Measurements from ENCODE around the gene ANKS1B.
"Not testable (repeated sequence)": the region's sequence is repeated elsewhere in the genome, so short reads cannot be mapped to it uniquely, and the experiment has no call there.

The ANKS1B gene

DNA sequence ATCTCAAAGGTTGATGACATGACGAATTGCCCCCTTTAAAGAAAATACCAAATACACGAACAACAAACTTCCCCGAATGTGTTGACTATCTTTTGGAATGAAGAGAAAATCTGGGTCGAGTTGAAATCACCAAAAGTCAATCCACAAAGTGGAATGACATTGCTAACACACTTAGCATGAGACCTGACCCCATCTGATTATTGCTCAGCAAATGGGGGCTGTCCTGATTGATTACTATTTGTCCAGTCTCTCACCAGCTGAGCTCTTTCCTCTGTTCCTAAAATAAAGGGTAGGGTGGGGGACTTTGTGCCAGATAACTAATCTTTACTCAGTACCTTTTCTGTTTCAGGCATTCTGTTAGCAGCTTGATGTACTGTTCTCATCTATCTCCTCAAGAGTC lies 1116.2 kb downstream of the ANKS1B start:
- DNase-seq (ENCODE audit: low read depth) = no peak

DNA sequence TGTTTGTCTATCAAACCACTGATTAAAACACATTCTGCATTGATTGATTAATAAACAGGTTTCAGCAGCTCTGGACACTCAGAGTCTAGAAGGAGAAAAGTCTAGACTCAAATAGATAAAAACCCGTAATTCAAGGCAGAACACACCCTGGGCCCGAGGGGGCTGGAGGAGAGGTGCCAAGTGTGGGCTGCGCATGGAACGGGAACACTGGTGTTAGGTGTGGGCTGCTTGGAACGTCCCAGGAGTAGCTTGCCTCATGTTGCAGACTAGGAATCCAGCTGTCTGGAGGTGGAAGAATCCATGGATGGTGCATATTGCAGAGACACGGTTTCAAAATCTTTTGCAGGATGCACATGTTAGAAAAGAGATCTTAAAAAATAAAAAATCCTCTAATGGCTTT lies 1116.7 kb downstream of the ANKS1B start:
- DNase-seq (ENCODE audit: low read depth) = no peak

GRCh38 chr12:98864363-98864762 lies 1120.4 kb downstream of the ANKS1B start:
- DNase-seq (ENCODE audit: low read depth) = no peak

DNA sequence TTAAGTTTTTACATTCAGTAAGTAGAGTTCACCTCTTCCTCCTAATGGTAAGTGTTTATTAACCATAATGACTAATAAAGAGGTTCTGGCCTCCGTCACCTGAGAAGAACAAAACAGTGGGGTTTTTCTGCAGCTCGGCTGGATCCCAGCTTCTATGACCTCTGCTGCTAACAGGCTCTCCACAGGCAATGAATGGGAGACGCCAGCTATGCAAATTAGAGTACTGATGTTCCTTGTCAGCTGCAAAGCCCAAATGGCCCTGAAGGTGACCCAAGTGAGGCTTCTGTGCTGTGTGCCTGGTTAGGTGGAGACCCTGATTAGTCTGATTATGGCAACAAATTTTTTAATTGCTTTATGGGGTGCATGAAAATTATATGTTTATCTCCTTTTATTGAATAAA lies 1121.6 kb downstream of the ANKS1B start:
- no peak for DNase-seq (ENCODE audit: low read depth)

- DNase-seq (ENCODE audit: low read depth) = no peak
Observed at GRCh38 chr12:98861251-98861650, 1123.5 kb downstream of the ANKS1B start.

DNA sequence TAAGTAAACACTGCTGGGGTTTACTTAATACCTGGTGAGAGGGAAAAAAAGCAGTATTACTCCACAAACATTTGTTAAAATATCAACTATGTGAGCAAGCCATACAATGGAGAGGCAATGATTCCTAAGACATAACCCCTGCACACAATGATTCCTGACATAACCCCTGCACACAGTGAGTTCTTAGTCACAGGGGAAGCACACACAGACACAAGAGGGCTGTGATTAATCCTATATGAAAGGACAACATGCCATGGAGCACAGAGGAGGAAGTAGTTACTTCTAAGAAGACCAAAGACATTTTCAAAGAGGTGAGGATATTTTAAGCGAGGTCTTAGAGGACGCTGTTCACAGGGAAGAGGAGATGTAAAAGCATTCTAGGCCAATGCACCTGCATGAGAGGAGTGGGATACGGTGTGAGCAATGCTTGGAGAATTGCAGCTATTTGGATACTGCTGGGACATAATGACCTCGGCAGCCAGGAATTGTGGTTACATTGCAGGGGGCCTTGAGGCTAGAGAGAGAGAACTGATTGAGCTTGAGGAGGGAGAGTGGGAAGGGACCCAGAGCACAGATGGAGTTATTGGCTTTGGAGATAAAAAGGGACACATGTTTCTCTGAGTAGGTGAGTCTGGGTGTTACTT lies 1127.7 kb downstream of the ANKS1B start:
- no peak for DNase-seq (ENCODE audit: low read depth)

GRCh38 chr12:98852181-98852580 lies 1132.6 kb downstream of the ANKS1B start:
- DNase-seq (ENCODE audit: low read depth) = no peak

DNA sequence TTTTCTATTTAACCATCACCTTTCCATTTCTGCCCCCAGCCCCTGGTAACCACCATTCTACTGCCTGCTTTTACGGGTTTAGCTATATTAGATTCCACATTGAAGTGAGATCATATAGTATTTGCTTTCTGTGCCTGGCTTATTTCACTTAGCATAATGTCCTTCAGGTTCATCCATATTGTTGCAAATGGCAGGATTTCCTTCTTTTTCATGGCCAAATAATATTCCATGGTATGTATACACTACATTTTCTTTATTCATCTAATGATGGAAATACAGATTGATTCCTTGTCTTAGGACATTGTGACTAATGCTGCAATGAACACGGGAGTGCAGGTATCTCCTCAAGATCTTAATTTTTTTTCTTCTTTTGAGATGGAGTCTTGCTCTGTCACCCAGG lies 1137.5 kb downstream of the ANKS1B start:
- DNase-seq (ENCODE audit: low read depth) = no peak

- no peak for DNase-seq (ENCODE audit: low read depth)
Observed at GRCh38 chr12:98845957-98846356, 1138.8 kb downstream of the ANKS1B start.

DNA sequence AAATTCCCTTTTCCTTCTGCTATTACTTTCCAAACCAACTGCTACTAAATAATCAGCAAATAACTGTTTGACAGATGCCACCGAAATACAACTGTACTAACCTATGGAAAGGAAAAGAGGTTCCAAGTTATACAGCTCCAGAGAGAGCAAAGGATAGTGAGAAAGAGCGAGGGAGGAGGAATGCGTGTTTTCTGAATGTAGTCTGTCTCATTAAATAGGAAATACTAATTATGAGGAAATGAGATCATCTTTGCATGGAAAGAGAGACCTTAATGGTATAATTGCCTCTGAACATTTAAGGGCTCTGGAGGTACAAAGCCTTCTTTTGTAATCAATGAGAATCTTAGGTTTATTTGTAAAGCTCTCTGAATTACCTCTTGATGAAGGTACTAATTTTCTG lies 1144.4 kb downstream of the ANKS1B start:
- DNase-seq (ENCODE audit: low read depth) = no peak

- no peak for DNase-seq (ENCODE audit: low read depth)
Observed at GRCh38 chr12:98838231-98838647, 1146.5 kb downstream of the ANKS1B start.

DNA sequence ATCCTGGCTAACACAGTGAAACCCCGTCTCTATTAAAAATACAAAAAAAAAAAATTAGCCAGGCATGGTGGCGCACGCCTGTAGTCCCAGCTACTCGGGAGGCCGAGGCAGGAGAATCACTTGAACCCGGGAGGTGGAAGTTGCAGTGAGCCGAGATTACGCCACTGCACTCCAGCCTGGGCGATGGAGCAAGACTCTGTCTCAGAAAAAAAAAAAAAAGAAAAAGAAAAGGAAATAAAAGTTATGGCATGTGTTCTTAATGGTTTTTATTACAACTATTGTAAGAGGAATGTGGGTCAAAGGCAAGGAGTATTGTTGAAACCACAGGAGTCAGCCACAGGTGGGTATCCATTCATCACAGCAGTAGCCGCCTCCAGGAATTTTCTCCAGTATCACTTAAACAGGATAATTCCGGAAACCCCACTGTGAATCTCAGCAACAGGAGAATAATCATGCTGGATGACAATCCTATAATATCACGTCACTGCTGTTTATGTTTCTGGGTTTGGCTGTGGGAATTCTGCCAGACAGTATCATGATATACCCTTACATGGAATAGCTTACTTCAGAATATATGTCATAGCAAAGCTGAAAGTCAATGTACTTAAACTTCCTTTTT lies 1147.5 kb downstream of the ANKS1B start:
- not testable (repeated sequence) for DNase-seq (ENCODE audit: low read depth)

DNA sequence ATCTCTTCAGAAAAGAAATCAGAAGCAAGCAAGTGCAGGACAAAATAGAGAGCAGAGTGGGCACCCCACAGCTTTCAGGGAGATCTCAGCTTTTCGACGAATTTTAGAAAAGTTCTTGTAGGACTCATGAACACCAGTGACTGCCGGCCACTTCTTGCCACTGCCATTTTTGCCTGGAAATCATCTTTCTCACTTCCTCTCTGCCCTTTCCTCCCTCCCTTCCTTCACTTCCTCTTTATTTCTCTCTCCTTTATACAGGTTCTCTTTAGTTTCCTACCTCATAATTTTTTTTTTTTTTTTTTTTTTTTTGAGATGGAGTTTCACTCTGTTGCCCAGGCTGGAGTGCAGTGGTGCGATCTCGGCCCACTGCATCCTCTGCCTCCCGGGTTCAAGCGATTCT lies 1154.1 kb downstream of the ANKS1B start:
- no peak for DNase-seq (ENCODE audit: low read depth)

GRCh38 chr12:98828802-98829600 lies 1155.7 kb downstream of the ANKS1B start:
- no peak for DNase-seq (ENCODE audit: low read depth)

DNA sequence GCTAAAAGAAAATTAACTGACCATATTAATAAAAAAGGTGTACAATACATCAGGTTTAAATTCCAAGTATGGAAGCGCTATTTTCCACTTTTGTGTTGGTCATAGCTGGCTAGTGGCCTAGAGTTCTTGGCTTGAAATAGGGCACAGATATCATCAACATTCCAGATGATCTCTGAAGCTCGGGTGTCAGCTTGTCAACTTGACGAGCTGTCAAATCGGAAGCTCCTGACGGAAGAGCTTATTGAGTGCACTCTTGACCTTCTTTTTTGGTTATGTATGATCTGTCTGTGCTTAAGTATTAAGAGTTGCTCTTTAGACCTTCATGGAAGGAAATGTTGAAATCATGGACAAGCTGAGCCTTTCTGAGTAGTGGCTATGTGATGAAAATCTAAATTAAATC lies 1161.7 kb downstream of the ANKS1B start:
- DNase-seq (ENCODE audit: low read depth) = no peak

DNA sequence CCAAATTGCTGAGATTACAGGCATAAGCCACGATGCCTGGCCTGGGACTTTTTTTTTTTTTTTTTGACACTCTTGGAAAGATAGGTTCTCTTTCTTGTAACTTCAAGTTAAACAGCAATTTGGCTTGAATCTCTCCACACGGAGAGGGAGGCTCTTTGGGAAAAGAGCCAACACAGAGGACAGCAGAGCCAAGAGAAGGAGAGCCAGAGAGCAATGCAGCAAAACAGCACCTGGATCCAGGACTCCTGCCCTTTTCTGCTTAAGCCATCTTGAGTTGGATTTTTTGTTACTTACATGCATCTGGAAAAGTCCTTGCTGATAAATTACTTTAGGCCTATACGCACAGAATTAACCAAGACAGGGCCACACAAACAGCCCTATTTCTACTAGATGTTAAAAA lies 1162.9 kb downstream of the ANKS1B start:
- no peak for DNase-seq (ENCODE audit: low read depth)

- DNase-seq (ENCODE audit: low read depth) = no peak
Observed at GRCh38 chr12:98821232-98821631, 1163.5 kb downstream of the ANKS1B start.

DNA sequence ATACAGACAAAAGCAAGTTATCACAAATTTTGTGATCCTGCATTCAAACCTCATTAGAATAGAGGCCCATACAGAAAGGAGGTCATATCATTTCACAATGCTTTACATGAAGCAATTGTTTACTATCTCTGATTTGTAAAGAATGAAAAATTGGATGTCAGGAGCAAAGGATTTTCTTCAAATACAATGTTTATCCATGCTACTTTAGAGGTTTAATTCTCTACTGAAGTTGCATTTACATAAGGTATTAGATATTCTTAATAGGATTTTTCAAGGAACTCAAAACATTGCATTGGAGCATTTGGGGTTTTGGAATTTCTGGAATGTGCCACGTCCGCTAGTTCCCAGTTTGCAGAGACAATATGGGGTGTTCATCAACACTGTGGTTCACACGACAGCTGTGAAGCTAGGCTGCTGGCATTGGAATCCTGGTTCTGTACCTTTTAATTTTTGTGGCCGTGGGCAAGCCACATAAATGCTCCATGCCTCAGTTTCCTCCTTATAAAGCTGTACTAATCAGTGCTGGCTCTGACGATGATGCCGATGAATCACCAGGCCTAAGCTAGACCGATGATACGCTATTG lies 1164.8 kb downstream of the ANKS1B start:
- DNase-seq (ENCODE audit: low read depth) = no peak

- no peak for DNase-seq (ENCODE audit: low read depth)
Observed at GRCh38 chr12:98819071-98819470, 1165.7 kb downstream of the ANKS1B start.

- no peak for DNase-seq (ENCODE audit: low read depth)
Observed at GRCh38 chr12:98818239-98818638, 1166.5 kb downstream of the ANKS1B start.

- no peak for DNase-seq (ENCODE audit: low read depth)
Observed at GRCh38 chr12:98817742-98818141, 1167.0 kb downstream of the ANKS1B start.

DNA sequence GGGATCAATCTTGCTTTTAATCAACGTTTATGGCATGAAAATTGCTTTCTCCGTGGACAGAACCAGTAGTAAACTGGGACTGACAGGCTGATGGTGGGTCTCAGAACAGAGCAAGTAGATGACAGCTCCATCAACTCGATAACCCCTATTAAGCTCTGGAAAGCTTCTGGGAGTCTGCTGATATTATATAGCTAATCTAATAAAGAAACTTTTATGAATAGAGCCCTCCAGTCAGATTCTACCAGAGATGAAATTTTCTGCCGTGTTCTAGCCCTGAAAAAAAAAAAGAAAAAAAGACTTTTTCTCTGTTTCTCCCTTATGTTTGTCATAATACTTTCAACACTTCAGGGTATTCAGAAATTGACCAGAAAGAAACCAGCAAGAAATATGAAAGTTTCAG lies 1168.0 kb downstream of the ANKS1B start:
- DNase-seq (ENCODE audit: low read depth) = no peak

DNA sequence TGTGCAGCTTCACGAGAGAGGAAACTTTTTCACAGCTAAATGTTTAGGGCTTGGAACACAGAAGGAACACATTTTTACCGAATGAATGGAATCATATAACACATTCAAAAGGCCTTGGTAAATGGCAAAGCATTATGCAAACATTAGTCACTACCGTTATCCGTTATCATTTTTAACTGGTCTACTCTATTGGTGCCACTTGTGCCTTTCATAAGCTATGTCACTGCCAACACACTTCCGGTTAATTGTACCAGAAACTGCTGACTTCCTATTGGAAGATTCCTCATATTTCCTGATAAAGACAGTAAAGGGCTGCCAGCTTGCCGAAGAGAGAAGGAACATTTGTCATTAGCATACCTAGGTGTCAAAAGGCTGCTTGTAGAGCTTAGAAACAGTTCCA lies 1170.5 kb downstream of the ANKS1B start:
- DNase-seq (ENCODE audit: low read depth) = no peak

Measured in stromal cell of bone marrow (primary cell).